ENCODE data around the gene METTL8.

The METTL8 gene

GRCh38 chr2:171267855-171268629 is 165.7 kb downstream of the METTL8 start:
- in situ Hi-C loops (cut with HindIII; ENCODE audit: low sequenced_read_pairs) = no loop called here

All from endothelial cell of hepatic sinusoid (primary cell).